Stimulated activated CD4-positive, alpha-beta T cell treated with anti-CD3 and anti-CD28 coated beads, TNF-alpha, amount 100 ng/mL, for 4 hours (primary cell): ENCODE data around the gene MINDY2.
"Not testable (repeated sequence)": the region's sequence is repeated elsewhere in the genome, so short reads cannot be mapped to it uniquely, and the experiment has no call there.

Experiments used
- DNase-seq, 3 experiments: peaks; one replicate each; pipeline ENCODE4 v3.0.0-alpha.2; 2020; ENCODE audit warnings: low read depth in 3 of 3

MINDY2 gene

GRCh38 chr15:58877999-58878825 lies 107.1 kb downstream of the MINDY2 start:
- no peak for DNase-seq

GRCh38 chr15:58880320-58880719 lies 109.2 kb downstream of the MINDY2 start:
- no peak for DNase-seq

- no peak for DNase-seq
Observed at GRCh38 chr15:58882243-58882642, 111.1 kb downstream of the MINDY2 start.

- not testable (repeated sequence) for DNase-seq
Observed at GRCh38 chr15:58883926-58884325, 112.8 kb downstream of the MINDY2 start.

- no peak for DNase-seq
Observed at GRCh38 chr15:58886921-58887320, 115.8 kb downstream of the MINDY2 start.

- no peak for DNase-seq
Observed at GRCh38 chr15:58889363-58889762, 118.3 kb downstream of the MINDY2 start.

- no peak for DNase-seq
Observed at GRCh38 chr15:58898150-58898680, 127.1 kb downstream of the MINDY2 start.

- DNase-seq, result no peak
Observed at GRCh38 chr15:58900631-58901030, 129.5 kb downstream of the MINDY2 start.

- no peak for DNase-seq
Observed at GRCh38 chr15:58908550-58909309, 137.6 kb downstream of the MINDY2 start.

- no peak for DNase-seq
Observed at GRCh38 chr15:58909616-58910015, 138.5 kb downstream of the MINDY2 start.

- no peak for DNase-seq
Observed at GRCh38 chr15:58910456-58910855, 139.4 kb downstream of the MINDY2 start.
